Measurements from ENCODE around the gene UBE2D3. TPM values are rescaled to one million over a fixed set of nuclear protein-coding genes. Genes with fewer than 3 reads are reported as not detected.

UBE2D3 gene
- polyA plus RNA-seq, 1 donor from 2014 or later, result 373 TPM

- Histone ChIP-seq H3F3A (ENCODE audit: insufficient read depth, low read length, poor library complexity, severe bottlenecking) (peaks cover 7% of the 10 kb centered on the region), H3K79me2 (replicated peaks; ENCODE audit: insufficient read depth, low read length) (peaks cover 22% of the 10 kb centered on the region), H3K9me2 (ENCODE audit: insufficient read depth, low read length) (no peaks in the 10 kb centered on the region), H3K4me3 (ENCODE audit: low read length) (peak overlapping the region; percentile 4), H3K9ac (ENCODE audit: low read length) (no peak overlapping the region), H3K27me3 (ENCODE audit: insufficient read depth, low read depth, low read length) (no peaks in the 10 kb centered on the region), H4K20me1 (ENCODE audit: insufficient read depth) (no peaks in the 10 kb centered on the region), H2AFZ (ENCODE audit: low read depth, low read length) (no peak overlapping the region), H3K4me2 (ENCODE audit: low read length) (no peak overlapping the region), H3K27ac (ENCODE audit: low read length) (no peak overlapping the region), H3K9me3 (ENCODE audit: low read length) (no peaks in the 10 kb centered on the region), H3K36me3 (ENCODE audit: insufficient read depth, low read length) (no peaks in the 10 kb centered on the region)
- TF ChIP-seq EP300 (conservative IDR thresholded peaks at IDR 0.05; ENCODE audit: poor library complexity, severe bottlenecking) (no peak), EZH2 (IDR thresholded peaks at IDR 0.05; ENCODE audit: borderline replicate concordance, insufficient read depth, low read length, poor library complexity, severe bottlenecking) (no peak), RAD21 (conservative IDR thresholded peaks at IDR 0.05) (no peak)
Measured at GRCh38 chr4:102757681-102758080, 69.7 kb downstream of the UBE2D3 start.

DNA sequence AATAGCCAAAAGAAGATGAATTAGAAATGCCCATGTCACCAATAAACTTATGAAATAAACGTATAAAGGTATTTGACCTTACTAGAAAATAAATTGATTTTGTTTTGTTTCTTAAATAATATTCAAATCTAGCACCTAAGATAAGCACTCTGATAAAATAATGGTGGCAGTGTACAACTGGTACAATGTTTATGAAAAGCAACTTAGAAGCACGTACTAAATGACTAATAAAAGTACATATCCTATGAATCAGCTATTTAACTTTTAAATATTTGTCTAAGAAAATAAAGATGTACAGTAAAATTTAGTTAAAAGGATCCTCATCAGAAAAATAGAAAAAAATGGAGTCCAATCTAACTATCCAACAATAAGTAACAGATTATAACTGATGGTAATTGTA, 73.3 kb downstream of the UBE2D3 start:
- H3K4me2 ChIP-seq (ENCODE audit: low read length), result no peak overlapping the region
- no peak overlapping the region for H3K9ac ChIP-seq (ENCODE audit: low read length)
- H3K9me2 ChIP-seq (ENCODE audit: insufficient read depth, low read length), result no peaks in the 10 kb centered on the region
- H3K79me2 ChIP-seq (replicated peaks; ENCODE audit: insufficient read depth, low read length), result peaks cover 15% of the 10 kb centered on the region
- no peaks in the 10 kb centered on the region for H3K9me3 ChIP-seq (ENCODE audit: low read length)
- H3K36me3 ChIP-seq (ENCODE audit: insufficient read depth, low read length), result no peaks in the 10 kb centered on the region
- H3K27me3 ChIP-seq (ENCODE audit: insufficient read depth, low read depth, low read length), result no peaks in the 10 kb centered on the region
- H3F3A ChIP-seq (ENCODE audit: insufficient read depth, low read length, poor library complexity, severe bottlenecking), result no peaks in the 10 kb centered on the region
- no peak overlapping the region for H3K27ac ChIP-seq (ENCODE audit: low read length)
- no peak overlapping the region for H2AFZ ChIP-seq (ENCODE audit: low read depth, low read length)
- no peaks in the 10 kb centered on the region for H4K20me1 ChIP-seq (ENCODE audit: insufficient read depth)
- TF ChIP-seq REST (IDR thresholded peaks at IDR 0.05; ENCODE audit: borderline replicate concordance) (no peak), EZH2 (IDR thresholded peaks at IDR 0.05; ENCODE audit: borderline replicate concordance, insufficient read depth, low read length, poor library complexity, severe bottlenecking) (no peak)
- H3K4me3 ChIP-seq (ENCODE audit: low read length), result no peak overlapping the region

- H3K36me3 ChIP-seq (ENCODE audit: insufficient read depth, low read length), result no peaks in the 10 kb centered on the region
- peaks cover 3% of the 10 kb centered on the region for H3K79me2 ChIP-seq (replicated peaks; ENCODE audit: insufficient read depth, low read length)
Measured at GRCh38 chr4:102751941-102752340, 75.4 kb downstream of the UBE2D3 start.

More at GRCh38 chr4:102751941-102752340, 75.4 kb downstream of the UBE2D3 start:
- H4K20me1 ChIP-seq (ENCODE audit: insufficient read depth), result no peaks in the 10 kb centered on the region
- no peak overlapping the region for H3K4me2 ChIP-seq (ENCODE audit: low read length)
- H3F3A ChIP-seq (ENCODE audit: insufficient read depth, low read length, poor library complexity, severe bottlenecking), result no peaks in the 10 kb centered on the region
- H3K4me3 ChIP-seq (ENCODE audit: low read length), result no peak overlapping the region
- no peaks in the 10 kb centered on the region for H3K9me2 ChIP-seq (ENCODE audit: insufficient read depth, low read length)
- no peak overlapping the region for H3K27ac ChIP-seq (ENCODE audit: low read length)
- H3K9ac ChIP-seq (ENCODE audit: low read length), result no peak overlapping the region
- H3K27me3 ChIP-seq (ENCODE audit: insufficient read depth, low read depth, low read length), result no peaks in the 10 kb centered on the region
- H3K9me3 ChIP-seq (ENCODE audit: low read length), result no peaks in the 10 kb centered on the region
- H2AFZ ChIP-seq (ENCODE audit: low read depth, low read length), result no peak overlapping the region
- no peak for TF ChIP-seq POLR2AphosphoS5 (IDR thresholded peaks at IDR 0.05)
- no peak for TF ChIP-seq CTCF (IDR thresholded peaks at IDR 0.05; ENCODE audit: poor library complexity, severe bottlenecking)
- no peak for TF ChIP-seq SMC3 (conservative IDR thresholded peaks at IDR 0.05; ENCODE audit: poor library complexity)
- TF ChIP-seq MXI1 (conservative IDR thresholded peaks at IDR 0.05; ENCODE audit: poor library complexity, severe bottlenecking), result no peak
- TF ChIP-seq EZH2 (IDR thresholded peaks at IDR 0.05; ENCODE audit: borderline replicate concordance, insufficient read depth, low read length, poor library complexity, severe bottlenecking), result no peak
- no peak for TF ChIP-seq REST (IDR thresholded peaks at IDR 0.05; ENCODE audit: borderline replicate concordance)
- TF ChIP-seq TAF1 (IDR thresholded peaks at IDR 0.05; ENCODE audit: low read depth), result no peak
- no peak for TF ChIP-seq EP300 (conservative IDR thresholded peaks at IDR 0.05; ENCODE audit: poor library complexity, severe bottlenecking)
- no peak for TF ChIP-seq RAD21 (conservative IDR thresholded peaks at IDR 0.05)

Data from neural cell (in vitro differentiated cells).